Stimulated activated CD8-positive, alpha-beta memory T cell treated with anti-CD3 and anti-CD28 coated beads, Interleukin-7, amount 100 ng/mL, for 24 hours (primary cell): ENCODE data around the gene MAOA.

Source experiments
- DNase-seq: peaks from one replicate; pipeline ENCODE4 v3.0.0-alpha.2; 2020; ENCODE audit warnings: low read depth

Gene MAOA

GRCh38 chrX:43785930-43786591, 130.0 kb downstream of the MAOA start:
- DNase-seq = no peak
